C4-2B (cell line): ENCODE measurements around the gene FAM181A.

Source experiments
- CTCF ChIP-seq: fragments of 450-650 bp; conservative IDR thresholded peaks from 2 replicates; pipeline ENCODE4 v1.5.1; 2017; ENCODE audit warnings: mild to moderate bottlenecking
- ZFX ChIP-seq: fragments of 450-650 bp; IDR thresholded peaks from 2 replicates; pipeline ENCODE4 v1.6.1; 2017

DNA sequence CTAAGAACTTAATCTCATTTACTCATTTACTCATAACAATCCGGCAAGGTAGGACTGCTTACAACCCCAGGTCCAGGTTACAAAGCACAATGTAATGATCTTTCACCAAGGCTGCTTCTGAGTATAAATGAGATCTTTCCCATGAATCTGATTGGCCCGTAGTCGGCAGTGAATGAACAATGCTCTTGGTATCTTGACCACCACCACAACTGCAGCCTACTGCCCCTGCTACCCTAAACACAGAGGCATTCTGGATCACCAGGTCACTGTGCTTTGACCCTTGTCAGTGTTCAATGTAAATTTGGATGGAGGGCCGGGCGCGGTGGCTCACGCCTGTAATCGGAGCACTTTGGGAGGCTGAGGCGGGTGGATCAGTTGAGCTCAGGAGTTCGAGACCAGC is 15.9 kb downstream of the FAM181A start:
- TF ChIP-seq CTCF (no peak), ZFX (no peak)
